Measurements from ENCODE around the gene VARS1. TPM values are rescaled to one million over a fixed set of nuclear protein-coding genes. Genes with fewer than 3 reads are reported as not detected.

VARS1 gene
- total RNA-seq, 2 experiments from 2014 or later = 51.2 to 137 TPM

GRCh38 chr6:31799781-31800180 is 4.2 kb upstream of the VARS1 start:
- Histone ChIP-seq H3K4me2 (ENCODE audit: low read length) (no peak overlapping the region), H3K9me3 (ENCODE audit: low read length) (no peaks in the 10 kb centered on the region), H3K27ac (ENCODE audit: low read depth, low read length, poor library complexity, severe bottlenecking) (no peak overlapping the region), H3K79me2 (ENCODE audit: insufficient read depth, low read depth, low read length) (peaks cover 7% of the 10 kb centered on the region), H3K9me2 (ENCODE audit: insufficient read depth, low read length) (no peaks in the 10 kb centered on the region), H3K36me3 (ENCODE audit: insufficient read depth, low read length) (peaks cover 42% of the 10 kb centered on the region), H2AFZ (ENCODE audit: low read length) (no peak overlapping the region), H4K20me1 (ENCODE audit: insufficient read depth, low read length) (no peaks in the 10 kb centered on the region), H3K4me3 (ENCODE audit: low read depth, low read length, poor library complexity, severe bottlenecking) (no peak overlapping the region), H3K4me1 (ENCODE audit: insufficient read depth, low read length, poor library complexity, severe bottlenecking) (peaks cover 28% of the 10 kb centered on the region)
- ChIA-PET CTCF (ENCODE audit: unreplicated experiment) (no interaction called here), POLR2A (no interaction called here)
- no TSS peak for BruUV-seq (replicated peaks)
- intact Hi-C loops (cut with micrococcal nuclease; ENCODE audit: unreplicated experiment) = loop anchor here (10.0 kb wide), 1 partner anchor 255 kb away; the partner anchor contains the start of genes ATP6V1G2, DDX39B and NFKBIL1
- TF ChIP-seq EZH2phosphoT487 (IDR thresholded peaks at IDR 0.05; ENCODE audit: borderline replicate concordance, low read depth, low read length) (no peak), CTCF (conservative IDR thresholded peaks at IDR 0.05; ENCODE audit: low read length) (no peak)
- DNase-seq (ENCODE audit: low spot score) = no peak

- BruUV-seq (replicated peaks) = no TSS peak
- no peaks in the 10 kb centered on the region for H4K20me1 ChIP-seq (ENCODE audit: insufficient read depth, low read length)
- H3K4me1 ChIP-seq (ENCODE audit: insufficient read depth, low read length, poor library complexity, severe bottlenecking) = peaks cover 38% of the 10 kb centered on the region
- TF ChIP-seq CTCF (conservative IDR thresholded peaks at IDR 0.05; ENCODE audit: low read length) = no peak
- TF ChIP-seq EZH2phosphoT487 (IDR thresholded peaks at IDR 0.05; ENCODE audit: borderline replicate concordance, low read depth, low read length) = no peak
- no peaks in the 10 kb centered on the region for H3K9me2 ChIP-seq (ENCODE audit: insufficient read depth, low read length)
- no peak overlapping the region for H2AFZ ChIP-seq (ENCODE audit: low read length)
- POLR2A ChIA-PET = interaction anchor here (1.8 kb wide), 1 partner anchor 33 kb away, joined by 6 read pairs; no protein-coding TSS in a partner anchor
- H3K4me2 ChIP-seq (ENCODE audit: low read length) = peak overlapping the region; percentile 39
- H3K79me2 ChIP-seq (ENCODE audit: insufficient read depth, low read depth, low read length) = peaks cover 23% of the 10 kb centered on the region
- H3K4me3 ChIP-seq (ENCODE audit: low read depth, low read length, poor library complexity, severe bottlenecking) = peak overlapping the region; percentile 1
- H3K9me3 ChIP-seq (ENCODE audit: low read length) = no peaks in the 10 kb centered on the region
- intact Hi-C loops (cut with micrococcal nuclease; ENCODE audit: unreplicated experiment) = loop anchor here (2.0 to 10.0 kb wide), 3 partner anchors 29 to 253 kb away; partner anchors contain the start of genes ATP6V1G2, DDX39B, HSPA1B and NFKBIL1
- CTCF ChIA-PET (ENCODE audit: unreplicated experiment) = interaction anchor here (1.0 to 1.1 kb wide), 2 partner anchors 9 to 30 kb away, joined by 4 read pairs; partner anchors contain the start of genes HSPA1B and LSM2
- H3K36me3 ChIP-seq (ENCODE audit: insufficient read depth, low read length) = peaks cover 38% of the 10 kb centered on the region
- peak overlapping the region; percentile 71 for H3K27ac ChIP-seq (ENCODE audit: low read depth, low read length, poor library complexity, severe bottlenecking)
- peak; percentile 81 for DNase-seq (ENCODE audit: low spot score)
These were observed 2.0 kb upstream of the VARS1 start for GRCh38 chr6:31797588-31797987.

DNA sequence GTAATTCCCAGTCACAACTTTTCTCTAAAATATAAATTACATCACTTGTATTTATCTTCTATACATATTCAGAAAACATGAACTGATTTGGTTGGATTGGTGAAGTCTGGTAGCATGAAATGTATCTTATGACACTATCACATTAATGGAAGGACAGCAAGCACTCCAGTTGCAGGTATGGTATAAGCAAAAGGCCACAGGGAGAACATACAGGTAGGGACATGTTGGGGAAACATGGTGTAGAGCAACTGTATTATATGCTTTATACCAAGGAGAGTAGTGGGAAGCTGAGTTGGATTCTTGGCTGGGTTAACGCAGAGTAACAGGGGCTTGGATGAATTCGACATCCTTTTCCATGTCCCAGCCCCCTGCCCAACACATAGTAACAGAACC is 1.4 kb upstream of the VARS1 start:
- intact Hi-C loops (cut with micrococcal nuclease; ENCODE audit: unreplicated experiment) = loop anchor here (2.0 to 10.0 kb wide), 3 partner anchors 30 to 252 kb away; partner anchors contain the start of genes ATP6V1G2, DDX39B, HSPA1B and NFKBIL1
- POLR2A ChIA-PET = no interaction called here
- no TSS peak for BruUV-seq (replicated peaks)
- DNase-seq (ENCODE audit: low spot score) = no peak
- Histone ChIP-seq H3K9me2 (ENCODE audit: insufficient read depth, low read length) (no peaks in the 10 kb centered on the region), H3K9me3 (ENCODE audit: low read length) (no peaks in the 10 kb centered on the region), H4K20me1 (ENCODE audit: insufficient read depth, low read length) (no peaks in the 10 kb centered on the region), H3K27ac (ENCODE audit: low read depth, low read length, poor library complexity, severe bottlenecking) (peak overlapping the region; percentile 71), H3K4me3 (ENCODE audit: low read depth, low read length, poor library complexity, severe bottlenecking) (no peak overlapping the region), H2AFZ (ENCODE audit: low read length) (no peak overlapping the region), H3K4me1 (ENCODE audit: insufficient read depth, low read length, poor library complexity, severe bottlenecking) (peaks cover 38% of the 10 kb centered on the region), H3K79me2 (ENCODE audit: insufficient read depth, low read depth, low read length) (peaks cover 23% of the 10 kb centered on the region), H3K4me2 (ENCODE audit: low read length) (peak overlapping the region; percentile 39), H3K36me3 (ENCODE audit: insufficient read depth, low read length) (peaks cover 40% of the 10 kb centered on the region)
- TF ChIP-seq EZH2phosphoT487 (IDR thresholded peaks at IDR 0.05; ENCODE audit: borderline replicate concordance, low read depth, low read length) = no peak
- CTCF ChIA-PET (ENCODE audit: unreplicated experiment) = interaction anchor here (1.0 to 1.2 kb wide), 3 partner anchors 10 to 31 kb away, joined by 3 to 4 read pairs (median 4); partner anchors contain the start of genes HSPA1B and LSM2

All from OCI-LY7 (cell line).